Neural cell (in vitro differentiated cells): Measurements from ENCODE around the gene MOCS1.

Experiments used
- EP300 ChIP-seq: fragments of 450-650 bp; conservative IDR thresholded peaks from 2 replicates; pipeline ENCODE4 v1.6.1; 2014; ENCODE audit warnings: antibody characterized with exemption, mild to moderate bottlenecking, moderate library complexity; ENCODE audit not compliant: poor library complexity, severe bottlenecking
- EZH2 ChIP-seq: fragments of 200-600, 300-800 bp; shearing (Covaris generic), sonication (generic); IDR thresholded peaks from 2 replicates; pipeline ENCODE4 v1.6.1; 2014; ENCODE audit warnings: antibody characterized with exemption, low read length, borderline replicate concordance, mild to moderate bottlenecking; ENCODE audit not compliant: insufficient read depth, poor library complexity, severe bottlenecking
- MXI1 ChIP-seq: fragments of 450-650 bp; conservative IDR thresholded peaks from 2 replicates; pipeline ENCODE4 v1.6.1; 2014; ENCODE audit warnings: antibody characterized with exemption, mild to moderate bottlenecking; ENCODE audit not compliant: poor library complexity, severe bottlenecking
- POLR2AphosphoS5 ChIP-seq: IDR thresholded peaks from 2 replicates; pipeline ENCODE4 v1.6.1; 2012
- RAD21 ChIP-seq: fragments of 450-650 bp; conservative IDR thresholded peaks from 2 replicates; pipeline ENCODE4 v1.6.1; 2014; ENCODE audit warnings: antibody characterized with exemption, mild to moderate bottlenecking, moderate library complexity
- REST ChIP-seq: IDR thresholded peaks from 2 replicates; pipeline ENCODE4 v1.6.1; 2012; ENCODE audit warnings: borderline replicate concordance
- SMC3 ChIP-seq: fragments of 450-650 bp; conservative IDR thresholded peaks from 2 replicates; pipeline ENCODE4 v1.6.1; 2014; ENCODE audit warnings: antibody characterized with exemption, mild to moderate bottlenecking, moderate library complexity; ENCODE audit not compliant: poor library complexity
- TAF1 ChIP-seq: IDR thresholded peaks from 2 replicates; pipeline ENCODE4 v1.6.1; 2012; ENCODE audit warnings: low read depth
- TF ChIP-seq, protein P1 (sequence below): fragments of 450-650 bp; IDR thresholded peaks from 2 replicates; pipeline ENCODE4 v1.5.1; 2014; ENCODE audit warnings: antibody characterized with exemption, mild to moderate bottlenecking, moderate library complexity; ENCODE audit not compliant: poor library complexity, severe bottlenecking

DNA sequence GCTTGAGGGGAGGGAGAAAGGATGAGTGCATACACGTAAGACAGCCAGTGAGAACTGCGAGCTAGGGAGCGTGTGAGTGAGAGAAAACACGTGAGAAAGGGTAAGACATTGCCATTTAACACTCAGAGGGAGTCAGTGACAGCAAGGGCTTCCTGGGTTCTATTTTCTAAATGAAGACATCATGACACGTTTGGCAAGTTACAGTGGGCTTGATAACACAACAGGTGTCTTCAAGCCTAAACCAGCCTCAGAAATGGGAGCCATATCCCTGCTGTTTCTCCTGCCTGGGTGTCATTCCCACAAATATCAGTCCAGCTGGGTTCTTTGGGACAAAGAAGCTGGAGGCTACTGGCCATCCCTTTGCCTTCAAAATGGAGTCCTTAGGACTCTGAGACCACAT lies 16.9 kb upstream of the MOCS1 start:
- TF ChIP-seq, protein P1, sequence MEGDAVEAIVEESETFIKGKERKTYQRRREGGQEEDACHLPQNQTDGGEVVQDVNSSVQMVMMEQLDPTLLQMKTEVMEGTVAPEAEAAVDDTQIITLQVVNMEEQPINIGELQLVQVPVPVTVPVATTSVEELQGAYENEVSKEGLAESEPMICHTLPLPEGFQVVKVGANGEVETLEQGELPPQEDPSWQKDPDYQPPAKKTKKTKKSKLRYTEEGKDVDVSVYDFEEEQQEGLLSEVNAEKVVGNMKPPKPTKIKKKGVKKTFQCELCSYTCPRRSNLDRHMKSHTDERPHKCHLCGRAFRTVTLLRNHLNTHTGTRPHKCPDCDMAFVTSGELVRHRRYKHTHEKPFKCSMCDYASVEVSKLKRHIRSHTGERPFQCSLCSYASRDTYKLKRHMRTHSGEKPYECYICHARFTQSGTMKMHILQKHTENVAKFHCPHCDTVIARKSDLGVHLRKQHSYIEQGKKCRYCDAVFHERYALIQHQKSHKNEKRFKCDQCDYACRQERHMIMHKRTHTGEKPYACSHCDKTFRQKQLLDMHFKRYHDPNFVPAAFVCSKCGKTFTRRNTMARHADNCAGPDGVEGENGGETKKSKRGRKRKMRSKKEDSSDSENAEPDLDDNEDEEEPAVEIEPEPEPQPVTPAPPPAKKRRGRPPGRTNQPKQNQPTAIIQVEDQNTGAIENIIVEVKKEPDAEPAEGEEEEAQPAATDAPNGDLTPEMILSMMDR, result no peak
- no peak for TF ChIP-seq TAF1
- no peak for TF ChIP-seq EP300
- TF ChIP-seq SMC3, result no peak
- no peak for TF ChIP-seq RAD21
- no peak for TF ChIP-seq POLR2AphosphoS5
- no peak for TF ChIP-seq REST
- no peak for TF ChIP-seq EZH2
- TF ChIP-seq MXI1, result no peak
